NCI-H1694 (cell line): ENCODE data around the gene MAK.
A peak's percentile ranks its signal among the peaks of the same experiment; 100 is the strongest.
"Not testable (repeated sequence)": the region's sequence is repeated elsewhere in the genome, so short reads cannot be mapped to it uniquely, and the experiment has no call there.

Experiments
- DNase-seq: peaks from one replicate; lab custom pipeline; 2025; lab: John Stamatoyannopoulos, UW

The MAK gene

GRCh38 chr6:10725044-10725443 is 113.3 kb downstream of the MAK start:
- DNase-seq, result no peak

DNA sequence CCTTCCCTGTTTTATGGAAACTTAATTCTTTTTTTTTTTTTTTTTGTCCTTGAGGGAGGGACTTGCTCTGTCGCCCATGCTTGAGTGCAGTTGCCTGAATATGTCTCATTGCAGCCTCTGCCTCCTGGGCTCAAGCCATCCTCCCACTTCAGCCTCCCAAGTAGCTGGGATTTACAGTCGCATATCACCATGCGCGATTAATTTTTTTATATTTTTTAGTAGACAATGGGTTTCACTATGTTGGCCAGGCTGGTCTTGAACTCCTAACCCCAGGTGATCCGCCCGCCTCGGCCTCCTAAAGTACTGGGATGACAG is 114.8 kb downstream of the MAK start:
- DNase-seq, result no peak

DNA sequence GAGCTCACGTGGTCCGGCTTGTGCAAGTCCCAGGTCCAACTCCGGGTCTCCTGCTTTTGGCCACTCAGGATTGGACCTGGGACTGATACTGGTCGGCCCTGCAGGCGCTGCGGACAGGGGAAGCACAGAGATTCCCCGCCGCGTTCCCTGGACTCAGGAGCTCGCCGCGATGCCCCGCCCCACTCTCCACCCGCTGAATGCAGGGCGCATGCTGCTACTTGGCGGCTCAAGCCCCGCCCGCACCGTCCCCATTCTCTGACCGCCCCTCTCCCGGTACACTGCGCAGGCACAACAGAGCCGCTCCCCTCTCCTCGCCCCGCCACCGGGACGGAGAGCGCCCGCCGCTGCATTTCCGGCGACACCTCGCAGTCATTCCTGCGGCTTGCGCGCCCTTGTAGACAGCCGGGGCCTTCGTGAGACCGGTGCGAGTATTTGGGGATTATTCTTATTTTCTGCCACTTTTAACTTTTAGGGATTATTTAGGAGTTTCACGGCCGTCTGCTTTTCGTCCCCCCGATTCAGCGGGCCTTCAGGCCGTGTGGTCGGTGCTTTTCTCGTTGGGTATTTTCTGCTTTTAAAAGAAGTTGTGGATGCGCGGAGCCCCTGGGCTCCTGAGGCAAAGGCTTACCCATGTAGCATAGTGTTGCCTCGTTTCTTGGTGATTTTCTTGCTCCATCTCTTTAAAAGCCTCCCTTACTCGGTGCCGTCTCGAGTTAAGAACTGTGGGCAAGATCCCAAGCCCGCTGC is 115.3 kb downstream of the MAK start, which contains the start of gene TMEM14C:
TSS of gene TMEM14C (plus strand) at position 251 of the 747 bp plus-strand sequence. CDS start 1,544 bp downstream, outside the sequence.
- DNase-seq, result peak; percentile 86

GRCh38 chr6:10722570-10722819 is 115.8 kb downstream of the MAK start:
- DNase-seq, result no peak

DNA sequence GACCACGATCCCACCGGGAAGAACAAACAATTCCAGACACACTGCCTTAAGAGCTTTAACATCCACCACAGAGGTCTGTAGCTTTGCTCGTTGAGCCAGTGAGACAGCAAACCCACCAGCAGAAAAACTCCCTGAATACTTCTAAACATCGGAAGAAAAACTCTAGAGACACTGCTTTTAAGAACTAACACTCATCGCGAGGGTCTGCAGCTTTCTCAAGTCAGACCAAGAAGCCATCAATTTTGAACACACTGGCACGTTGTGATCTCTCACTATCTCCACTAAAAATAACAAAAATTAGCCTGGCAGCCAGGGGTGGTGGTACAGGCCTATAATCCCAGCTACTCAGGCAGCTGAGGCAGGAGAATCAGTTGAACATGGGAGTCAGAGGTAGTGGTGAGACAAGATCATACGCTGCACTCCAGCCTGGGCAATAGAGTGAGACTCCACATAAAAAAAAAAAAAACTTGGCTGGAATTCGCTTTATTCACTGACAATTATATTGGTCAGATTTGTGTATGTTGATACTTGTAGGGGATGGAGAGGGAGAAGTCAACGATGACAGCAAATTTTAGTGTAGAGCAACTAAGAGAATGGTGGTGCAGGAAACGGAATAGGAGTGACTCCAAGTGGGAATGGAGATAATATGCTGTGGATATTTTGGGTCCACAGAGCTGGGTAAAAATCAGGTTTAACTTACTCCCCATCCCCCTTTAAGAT is 116.3 kb downstream of the MAK start:
- DNase-seq, result no peak

GRCh38 chr6:10720960-10721849 is 117.1 kb downstream of the MAK start:
- DNase-seq, result not testable (repeated sequence)

DNA sequence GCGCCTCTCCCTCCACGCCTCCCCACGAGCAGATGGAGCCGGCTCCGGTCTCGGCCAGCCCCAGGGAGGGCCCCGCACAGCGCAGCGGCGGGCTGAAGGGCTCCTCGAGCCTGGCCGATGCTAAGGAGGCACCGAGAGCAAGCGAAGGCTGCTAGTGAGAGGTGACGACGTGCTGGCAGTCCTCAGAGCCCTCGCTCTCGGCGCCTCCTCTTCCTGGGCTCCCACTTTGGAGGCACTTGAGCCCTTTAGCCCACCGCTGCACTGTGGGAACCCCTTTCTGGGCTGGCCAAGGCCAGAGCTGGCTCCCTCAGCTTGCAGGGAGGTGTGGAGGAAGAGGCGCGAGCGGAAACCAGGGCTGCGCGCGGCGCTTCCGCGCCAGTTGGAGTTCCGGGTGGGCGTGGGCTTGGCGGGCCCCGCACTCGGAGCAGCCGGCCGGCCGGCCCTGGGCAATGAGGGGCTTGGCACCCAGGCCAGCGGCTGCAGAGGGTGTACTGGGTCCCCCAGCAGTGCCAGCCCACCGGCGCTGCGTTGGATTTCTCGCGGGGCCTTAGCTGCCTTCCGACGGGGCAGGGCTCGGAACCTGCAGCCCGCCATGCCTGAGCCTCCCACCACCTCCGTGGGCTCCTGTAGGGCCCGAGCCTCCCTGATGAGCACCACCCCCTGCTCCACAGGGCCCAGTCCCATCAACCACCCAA is 117.9 kb downstream of the MAK start:
- no peak for DNase-seq

DNA sequence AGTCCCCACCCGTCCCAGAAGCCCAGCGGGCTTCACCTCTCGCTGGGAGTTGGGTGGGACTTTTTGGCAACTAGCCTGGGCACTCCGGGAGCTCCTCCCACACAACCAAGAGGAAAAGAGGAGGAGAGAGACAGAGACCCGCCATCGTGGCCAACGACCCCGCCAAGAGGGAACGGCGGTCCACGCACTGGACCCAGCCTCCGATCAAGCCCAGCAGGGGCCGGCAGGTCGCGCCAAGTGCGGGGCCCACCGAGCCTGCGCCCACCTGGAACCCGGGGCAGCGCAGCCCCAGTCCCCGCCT is 118.4 kb downstream of the MAK start:
- no peak for DNase-seq

GRCh38 chr6:10719296-10719963 is 118.9 kb downstream of the MAK start:
- no peak for DNase-seq

GRCh38 chr6:10713962-10714361 is 124.4 kb downstream of the MAK start:
- DNase-seq, result no peak
